ENCODE data around the gene GCH1.

GRCh38 chr14:54931598-54932340 is 29.1 kb upstream of the GCH1 start:
- TF ChIP-seq, protein P1, sequence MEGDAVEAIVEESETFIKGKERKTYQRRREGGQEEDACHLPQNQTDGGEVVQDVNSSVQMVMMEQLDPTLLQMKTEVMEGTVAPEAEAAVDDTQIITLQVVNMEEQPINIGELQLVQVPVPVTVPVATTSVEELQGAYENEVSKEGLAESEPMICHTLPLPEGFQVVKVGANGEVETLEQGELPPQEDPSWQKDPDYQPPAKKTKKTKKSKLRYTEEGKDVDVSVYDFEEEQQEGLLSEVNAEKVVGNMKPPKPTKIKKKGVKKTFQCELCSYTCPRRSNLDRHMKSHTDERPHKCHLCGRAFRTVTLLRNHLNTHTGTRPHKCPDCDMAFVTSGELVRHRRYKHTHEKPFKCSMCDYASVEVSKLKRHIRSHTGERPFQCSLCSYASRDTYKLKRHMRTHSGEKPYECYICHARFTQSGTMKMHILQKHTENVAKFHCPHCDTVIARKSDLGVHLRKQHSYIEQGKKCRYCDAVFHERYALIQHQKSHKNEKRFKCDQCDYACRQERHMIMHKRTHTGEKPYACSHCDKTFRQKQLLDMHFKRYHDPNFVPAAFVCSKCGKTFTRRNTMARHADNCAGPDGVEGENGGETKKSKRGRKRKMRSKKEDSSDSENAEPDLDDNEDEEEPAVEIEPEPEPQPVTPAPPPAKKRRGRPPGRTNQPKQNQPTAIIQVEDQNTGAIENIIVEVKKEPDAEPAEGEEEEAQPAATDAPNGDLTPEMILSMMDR (IDR thresholded peaks at IDR 0.05) = no peak
- no peak for TF ChIP-seq EP300 (IDR thresholded peaks at IDR 0.05; ENCODE audit: low read depth)
- no peak for TF ChIP-seq POLR2AphosphoS5 (IDR thresholded peaks at IDR 0.05)
- no peak for TF ChIP-seq POLR2A (IDR thresholded peaks at IDR 0.05)

All from transverse colon (tissue), 4 donors.